ENCODE measurements around the gene NINJ2.

The NINJ2 gene

GRCh38 chr12:571795-572531 is 91.3 kb downstream of the NINJ2 start:
- DNase-seq, result no peak

GRCh38 chr12:570921-571794 is 92.1 kb downstream of the NINJ2 start:
- DNase-seq, result peak in 4 of 58 donors; percentile 18 to 68 (median 40)

- DNase-seq, result peak in 8 of 58 donors; percentile 13 to 65 (median 37)
Observed at GRCh38 chr12:570435-570920, 92.8 kb downstream of the NINJ2 start.

- DNase-seq, result peak in 56 of 58 donors; percentile 17 to 91 (median 66)
Observed at GRCh38 chr12:569803-570434, 93.3 kb downstream of the NINJ2 start.

GRCh38 chr12:569091-569676 is 94.1 kb downstream of the NINJ2 start:
- no peak for DNase-seq

- DNase-seq, result no peak
Observed at GRCh38 chr12:568486-568885, 94.8 kb downstream of the NINJ2 start.

- no peak for DNase-seq
Observed at GRCh38 chr12:565589-566105, 97.6 kb downstream of the NINJ2 start.

GRCh38 chr12:565161-565560 is 98.1 kb downstream of the NINJ2 start:
- DNase-seq, result no peak

- no peak for DNase-seq
Observed at GRCh38 chr12:563787-564298, 99.4 kb downstream of the NINJ2 start.

GRCh38 chr12:563250-563781 is 99.9 kb downstream of the NINJ2 start:
- DNase-seq, result no peak

GRCh38 chr12:562634-563033 is 100.6 kb downstream of the NINJ2 start:
- no peak for DNase-seq

- DNase-seq, result peak in 10 of 58 donors; percentile 9 to 60 (median 26)
Observed at GRCh38 chr12:561908-562593, 101.2 kb downstream of the NINJ2 start.

- DNase-seq, result no peak
Observed at GRCh38 chr12:561391-561705, 101.9 kb downstream of the NINJ2 start.

GRCh38 chr12:560691-561390 is 102.4 kb downstream of the NINJ2 start:
- no peak for DNase-seq

GRCh38 chr12:559906-560455 is 103.3 kb downstream of the NINJ2 start:
- peak in 1 of 58 donors; percentile 13 for DNase-seq

- no peak for DNase-seq
Observed at GRCh38 chr12:559208-559905, 103.9 kb downstream of the NINJ2 start.

GRCh38 chr12:558580-558979 is 104.7 kb downstream of the NINJ2 start:
- no peak for DNase-seq

- no peak for DNase-seq
Observed at GRCh38 chr12:556498-556897, 106.7 kb downstream of the NINJ2 start.

GRCh38 chr12:554001-554285 is 109.3 kb downstream of the NINJ2 start:
- no peak for DNase-seq

All from anterior cingulate cortex (tissue), 58 donors.